ENCODE measurements around the gene PTPA.
A peak's percentile ranks its signal among the peaks of the same experiment; 100 is the strongest.

PTPA gene

GRCh38 chr9:129073404-129073803 lies 37.8 kb upstream of the PTPA start:
- no peak overlapping the region for H3K4me3 ChIP-seq (ENCODE audit: low read length)
- no CpG with 5 or more reads among the region's 8 CpGs for WGBS (ENCODE audit: insufficient coverage, insufficient read length)

GRCh38 chr9:129074106-129074505 lies 37.1 kb upstream of the PTPA start:
- Histone ChIP-seq H3K27me3 (ENCODE audit: control insufficient read depth, insufficient read depth, low read length) (no peaks in the 10 kb centered on the region), H3K9me3 (ENCODE audit: control insufficient read depth, insufficient read depth, low read length) (no peaks in the 10 kb centered on the region), H3K36me3 (ENCODE audit: control insufficient read depth, insufficient read depth, low read length) (peaks cover 3% of the 10 kb centered on the region; the same call in 1 of the 2 replicates), H3K4me1 (ENCODE audit: control insufficient read depth, insufficient read depth, low read length) (peaks cover 18% of the 10 kb centered on the region), H3K4me3 (ENCODE audit: low read length) (no peak overlapping the region), H3K27ac (ENCODE audit: low read length) (no peak overlapping the region)
- no CpG with 5 or more reads among the region's 3 CpGs for WGBS (ENCODE audit: insufficient coverage, insufficient read length)
- DNase-seq (ENCODE audit: low read depth, low spot score) = no peak

More at GRCh38 chr9:129073404-129073803, 37.8 kb upstream of the PTPA start:
- H3K9me3 ChIP-seq (ENCODE audit: control insufficient read depth, insufficient read depth, low read length) = no peaks in the 10 kb centered on the region
- H3K27ac ChIP-seq (ENCODE audit: low read length) = no peak overlapping the region
- H3K36me3 ChIP-seq (ENCODE audit: control insufficient read depth, insufficient read depth, low read length) = peaks cover 8% of the 10 kb centered on the region; the same call in 1 of the 2 replicates
- DNase-seq (ENCODE audit: low read depth, low spot score) = no peak
- peaks cover 18% of the 10 kb centered on the region for H3K4me1 ChIP-seq (ENCODE audit: control insufficient read depth, insufficient read depth, low read length)
- H3K27me3 ChIP-seq (ENCODE audit: control insufficient read depth, insufficient read depth, low read length) = no peaks in the 10 kb centered on the region

- WGBS (ENCODE audit: insufficient coverage, insufficient read length) = no CpG with 5 or more reads among the region's 16 CpGs
- no peaks in the 10 kb centered on the region for H3K9me3 ChIP-seq (ENCODE audit: control insufficient read depth, insufficient read depth, low read length)
- no peak overlapping the region for H3K27ac ChIP-seq (ENCODE audit: low read length)
Observed at GRCh38 chr9:129075996-129076639, 35.1 kb upstream of the PTPA start.

GRCh38 chr9:129076640-129077037 lies 34.6 kb upstream of the PTPA start:
- Histone ChIP-seq H3K36me3 (ENCODE audit: control insufficient read depth, insufficient read depth, low read length) (no peaks in the 10 kb centered on the region), H3K27ac (ENCODE audit: low read length) (no peak overlapping the region), H3K9me3 (ENCODE audit: control insufficient read depth, insufficient read depth, low read length) (no peaks in the 10 kb centered on the region), H3K27me3 (ENCODE audit: control insufficient read depth, insufficient read depth, low read length) (no peaks in the 10 kb centered on the region), H3K4me1 (ENCODE audit: control insufficient read depth, insufficient read depth, low read length) (peaks cover 6% of the 10 kb centered on the region), H3K4me3 (ENCODE audit: low read length) (no peak overlapping the region)
- no peak for DNase-seq (ENCODE audit: low read depth, low spot score)
- WGBS (ENCODE audit: insufficient coverage, insufficient read length) = no CpG with 5 or more reads among the region's 11 CpGs

More at GRCh38 chr9:129075996-129076639, 35.1 kb upstream of the PTPA start:
- H3K4me3 ChIP-seq (ENCODE audit: low read length) = no peak overlapping the region
- H3K4me1 ChIP-seq (ENCODE audit: control insufficient read depth, insufficient read depth, low read length) = peaks cover 11% of the 10 kb centered on the region
- no peaks in the 10 kb centered on the region for H3K36me3 ChIP-seq (ENCODE audit: control insufficient read depth, insufficient read depth, low read length)
- H3K27me3 ChIP-seq (ENCODE audit: control insufficient read depth, insufficient read depth, low read length) = no peaks in the 10 kb centered on the region
- DNase-seq (ENCODE audit: low read depth, low spot score) = no peak

GRCh38 chr9:129077236-129077635 lies 34.0 kb upstream of the PTPA start:
- no CpG with 5 or more reads among the region's 10 CpGs for WGBS (ENCODE audit: insufficient coverage, insufficient read length)
- Histone ChIP-seq H3K36me3 (ENCODE audit: control insufficient read depth, insufficient read depth, low read length) (no peaks in the 10 kb centered on the region), H3K27me3 (ENCODE audit: control insufficient read depth, insufficient read depth, low read length) (no peaks in the 10 kb centered on the region), H3K27ac (ENCODE audit: low read length) (no peak overlapping the region), H3K4me1 (ENCODE audit: control insufficient read depth, insufficient read depth, low read length) (peaks cover 1% of the 10 kb centered on the region), H3K9me3 (ENCODE audit: control insufficient read depth, insufficient read depth, low read length) (no peaks in the 10 kb centered on the region), H3K4me3 (ENCODE audit: low read length) (no peak overlapping the region)
- DNase-seq (ENCODE audit: low read depth, low spot score) = no peak

- no CpG with 5 or more reads among the region's 18 CpGs for WGBS (ENCODE audit: insufficient coverage, insufficient read length)
Observed at GRCh38 chr9:129078691-129079503, 32.3 kb upstream of the PTPA start.

GRCh38 chr9:129079829-129080228 lies 31.4 kb upstream of the PTPA start:
- DNase-seq (ENCODE audit: low read depth, low spot score) = no peak
- no CpG with 5 or more reads among the region's 13 CpGs for WGBS (ENCODE audit: insufficient coverage, insufficient read length)
- no peaks in the 10 kb centered on the region for H3K27me3 ChIP-seq (ENCODE audit: control insufficient read depth, insufficient read depth, low read length)
- H3K27ac ChIP-seq (ENCODE audit: low read length) = no peak overlapping the region
- H3K36me3 ChIP-seq (ENCODE audit: control insufficient read depth, insufficient read depth, low read length) = no peaks in the 10 kb centered on the region
- H3K9me3 ChIP-seq (ENCODE audit: control insufficient read depth, insufficient read depth, low read length) = no peaks in the 10 kb centered on the region
- peak overlapping the region; percentile 85; the same call in 1 of the 2 replicates for H3K4me3 ChIP-seq (ENCODE audit: low read length)
- no peaks in the 10 kb centered on the region for H3K4me1 ChIP-seq (ENCODE audit: control insufficient read depth, insufficient read depth, low read length)

More at GRCh38 chr9:129078691-129079503, 32.3 kb upstream of the PTPA start:
- Histone ChIP-seq H3K4me1 (ENCODE audit: control insufficient read depth, insufficient read depth, low read length) (no peaks in the 10 kb centered on the region), H3K4me3 (ENCODE audit: low read length) (no peak overlapping the region), H3K36me3 (ENCODE audit: control insufficient read depth, insufficient read depth, low read length) (no peaks in the 10 kb centered on the region), H3K9me3 (ENCODE audit: control insufficient read depth, insufficient read depth, low read length) (no peaks in the 10 kb centered on the region), H3K27ac (ENCODE audit: low read length) (no peak overlapping the region), H3K27me3 (ENCODE audit: control insufficient read depth, insufficient read depth, low read length) (no peaks in the 10 kb centered on the region)
- no peak for DNase-seq (ENCODE audit: low read depth, low spot score)

- WGBS (ENCODE audit: insufficient coverage, insufficient read length) = no CpG with 5 or more reads among the region's 12 CpGs
- Histone ChIP-seq H3K27ac (ENCODE audit: low read length) (no peak overlapping the region), H3K4me3 (ENCODE audit: low read length) (peak overlapping the region; percentile 85; the same call in 1 of the 2 replicates), H3K9me3 (ENCODE audit: control insufficient read depth, insufficient read depth, low read length) (no peaks in the 10 kb centered on the region), H3K27me3 (ENCODE audit: control insufficient read depth, insufficient read depth, low read length) (no peaks in the 10 kb centered on the region), H3K4me1 (ENCODE audit: control insufficient read depth, insufficient read depth, low read length) (no peaks in the 10 kb centered on the region), H3K36me3 (ENCODE audit: control insufficient read depth, insufficient read depth, low read length) (0 out of 2 replicates have a peak, but pooled peaks cover 3% of the 10 kb centered on the region)
- DNase-seq (ENCODE audit: low read depth, low spot score) = no peak
Observed at GRCh38 chr9:129080298-129080600, 31.0 kb upstream of the PTPA start.

GRCh38 chr9:129080601-129081387 lies 30.4 kb upstream of the PTPA start, which contains the start of gene DOLPP1:
Gene DOLPP1, plus strand, starts transcription at chr9:129081111. Its CDS starts 21 bp downstream, at chr9:129081132.
- peak; percentile 99 for DNase-seq (ENCODE audit: low read depth, low spot score)
- H3K4me3 ChIP-seq (ENCODE audit: low read length) = peak within 1 kb of the TSS; percentile 94
- no peaks in the 10 kb centered on the region for H3K9me3 ChIP-seq (ENCODE audit: control insufficient read depth, insufficient read depth, low read length)
- H3K4me1 ChIP-seq (ENCODE audit: control insufficient read depth, insufficient read depth, low read length) = no peaks in the 10 kb centered on the region
- 0 out of 2 replicates have a peak, but pooled peaks cover 8% of the 10 kb centered on the region for H3K36me3 ChIP-seq (ENCODE audit: control insufficient read depth, insufficient read depth, low read length)
- H3K27ac ChIP-seq (ENCODE audit: low read length) = no peak within 1 kb of the TSS
- no CpG with 5 or more reads among the region's 70 CpGs for WGBS (ENCODE audit: insufficient coverage, insufficient read length)
- no peaks in the 10 kb centered on the region for H3K27me3 ChIP-seq (ENCODE audit: control insufficient read depth, insufficient read depth, low read length)

GRCh38 chr9:129081388-129081904 lies 29.8 kb upstream of the PTPA start:
- Histone ChIP-seq H3K4me1 (ENCODE audit: control insufficient read depth, insufficient read depth, low read length) (no peaks in the 10 kb centered on the region), H3K27me3 (ENCODE audit: control insufficient read depth, insufficient read depth, low read length) (no peaks in the 10 kb centered on the region), H3K27ac (ENCODE audit: low read length) (no peak overlapping the region), H3K4me3 (ENCODE audit: low read length) (peak overlapping the region; percentile 94; the same call in 1 of the 2 replicates), H3K9me3 (ENCODE audit: control insufficient read depth, insufficient read depth, low read length) (no peaks in the 10 kb centered on the region), H3K36me3 (ENCODE audit: control insufficient read depth, insufficient read depth, low read length) (peaks cover 13% of the 10 kb centered on the region)
- WGBS (ENCODE audit: insufficient coverage, insufficient read length) = no CpG with 5 or more reads among the region's 30 CpGs
- no peak for DNase-seq (ENCODE audit: low read depth, low spot score)
